HepG2 (cell line): ENCODE data around the gene PLEKHG4. TPM values are rescaled to one million over a fixed set of nuclear protein-coding genes. Genes with fewer than 3 reads are reported as not detected.

Experiments used
- ARNTL ChIP-seq: sonication (generic); formaldehyde crosslinking; IDR thresholded peaks from 2 replicates; pipeline ENCODE4 v1.4.0; 2020; ENCODE audit warnings: mild to moderate bottlenecking, missing genetic modification reagents
- CEBPB ChIP-seq: IDR thresholded peaks from 2 replicates; pipeline ENCODE4 v1.6.1; 2011; ENCODE audit warnings: low read depth, low read length, improper control_type of control experiment, borderline replicate concordance
- ELF3 ChIP-seq: IDR thresholded peaks from 2 replicates; pipeline ENCODE4 v1.6.1; 2016; ENCODE audit warnings: missing genetic modification reagents, missing compliant biosample characterization
- FOSL2 ChIP-seq: sonication (generic); formaldehyde crosslinking; IDR thresholded peaks from 2 replicates; pipeline ENCODE4 v1.4.0; 2020; ENCODE audit warnings: missing genetic modification reagents
- MIER3 ChIP-seq: IDR thresholded peaks from 2 replicates; pipeline ENCODE4 v1.6.1; 2016; ENCODE audit warnings: missing compliant biosample characterization, borderline replicate concordance
- MIXL1 ChIP-seq: IDR thresholded peaks from 2 replicates; pipeline ENCODE4 v1.6.1; 2016
- MTF1 ChIP-seq: sonication (generic); formaldehyde crosslinking; IDR thresholded peaks from 2 replicates; pipeline ENCODE4 v1.5.0; 2020; ENCODE audit warnings: missing genetic modification reagents
- NFAT5 ChIP-seq: sonication (generic); formaldehyde crosslinking; IDR thresholded peaks from 2 replicates; pipeline ENCODE4 v1.4.0; 2020; ENCODE audit warnings: missing genetic modification reagents
- NFKB2 ChIP-seq: sonication (generic); formaldehyde crosslinking; IDR thresholded peaks from 2 replicates; pipeline ENCODE4 v1.4.0; 2020; ENCODE audit warnings: missing genetic modification reagents, borderline replicate concordance
- RCOR2 ChIP-seq: IDR thresholded peaks from 2 replicates; pipeline ENCODE4 v1.6.1; 2016; ENCODE audit warnings: missing biosample characterization, missing genetic modification reagents
- RFX1 ChIP-seq: fragments of 450-650 bp; IDR thresholded peaks from 2 replicates; pipeline ENCODE4 v1.6.1; 2017
- SP5 ChIP-seq: IDR thresholded peaks from 2 replicates; pipeline ENCODE4 v1.6.1; 2016; ENCODE audit warnings: low read depth, borderline replicate concordance
- TOPORS ChIP-seq: sonication (generic); formaldehyde crosslinking; IDR thresholded peaks from 2 replicates; pipeline ENCODE4 v1.8.0; 2023; ENCODE audit warnings: mild to moderate bottlenecking, missing genetic modification reagents
- ZNF230 ChIP-seq: sonication (generic); formaldehyde crosslinking; IDR thresholded peaks from 2 replicates; pipeline ENCODE4 v1.4.0; 2020; ENCODE audit warnings: mild to moderate bottlenecking, missing genetic modification reagents
- ZSCAN9 ChIP-seq: IDR thresholded peaks from 2 replicates; pipeline ENCODE4 v1.6.1; 2016; ENCODE audit warnings: borderline replicate concordance
- polyA plus RNA-seq, 8 experiments: library from polyadenylated mRNA; depleted of rRNA in 3 of 8; stranded (reverse) in 7 of 8; unstranded in 1 of 8; fragments of >200 nt; fragmentation: Illumina TruSeq in 4 of 8; extraction: Trizol in 4 of 8; gene quantifications; 2 replicates each; pipeline versions ENCODE4 v1.2.1 to v1.2.3, GENCODE V29; 2011 to 2016; ENCODE audit warnings: low read depth in 4 of 8, missing spikeins in 1 of 8, mixed read lengths in 1 of 8; ENCODE audit not compliant: insufficient read depth in 1 of 8
- total RNA-seq, 5 experiments: library from RNA; depleted of rRNA; stranded (reverse); fragments of >200 nt; fragmentation: Illumina TruSeq; extraction: Trizol; gene quantifications; 2 replicates each; pipeline ENCODE4 v1.2.3, GENCODE V29; 2016; ENCODE audit warnings: low read depth in 1 of 5
- TF ChIP-seq, protein P1 (sequence below): IDR thresholded peaks from 2 replicates; pipeline ENCODE4 v1.6.1; 2016; ENCODE audit warnings: low read depth
- TF ChIP-seq, protein P2 (sequence below): sonication (generic); formaldehyde crosslinking; IDR thresholded peaks from 2 replicates; pipeline ENCODE4 v1.8.0; 2022; ENCODE audit warnings: missing genetic modification reagents, mild to moderate bottlenecking, inconsistent platforms, borderline replicate concordance
- TF ChIP-seq, protein P3 (sequence below): sonication (generic); formaldehyde crosslinking; IDR thresholded peaks from 2 replicates; pipeline ENCODE4 v1.4.0; 2020; ENCODE audit warnings: missing genetic modification reagents

Gene PLEKHG4
- total and polyA plus RNA-seq, 2 of the 13 experiments (the other 11 are each of a cell fraction or from before 2014, with no cell fraction given), result 7.1 to 13.6 TPM

- TF ChIP-seq, protein P1, sequence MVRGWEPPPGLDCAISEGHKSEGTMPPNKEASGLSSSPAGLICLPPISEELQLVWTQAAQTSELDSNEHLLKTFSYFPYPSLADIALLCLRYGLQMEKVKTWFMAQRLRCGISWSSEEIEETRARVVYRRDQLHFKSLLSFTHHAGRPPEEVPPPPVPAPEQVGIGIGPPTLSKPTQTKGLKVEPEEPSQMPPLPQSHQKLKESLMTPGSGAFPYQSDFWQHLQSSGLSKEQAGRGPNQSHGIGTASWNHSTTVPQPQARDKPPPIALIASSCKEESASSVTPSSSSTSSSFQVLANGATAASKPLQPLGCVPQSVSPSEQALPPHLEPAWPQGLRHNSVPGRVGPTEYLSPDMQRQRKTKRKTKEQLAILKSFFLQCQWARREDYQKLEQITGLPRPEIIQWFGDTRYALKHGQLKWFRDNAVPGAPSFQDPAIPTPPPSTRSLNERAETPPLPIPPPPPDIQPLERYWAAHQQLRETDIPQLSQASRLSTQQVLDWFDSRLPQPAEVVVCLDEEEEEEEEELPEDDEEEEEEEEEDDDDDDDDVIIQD (CRISPR knock-in tag), result no peak
- TF ChIP-seq, protein P2, sequence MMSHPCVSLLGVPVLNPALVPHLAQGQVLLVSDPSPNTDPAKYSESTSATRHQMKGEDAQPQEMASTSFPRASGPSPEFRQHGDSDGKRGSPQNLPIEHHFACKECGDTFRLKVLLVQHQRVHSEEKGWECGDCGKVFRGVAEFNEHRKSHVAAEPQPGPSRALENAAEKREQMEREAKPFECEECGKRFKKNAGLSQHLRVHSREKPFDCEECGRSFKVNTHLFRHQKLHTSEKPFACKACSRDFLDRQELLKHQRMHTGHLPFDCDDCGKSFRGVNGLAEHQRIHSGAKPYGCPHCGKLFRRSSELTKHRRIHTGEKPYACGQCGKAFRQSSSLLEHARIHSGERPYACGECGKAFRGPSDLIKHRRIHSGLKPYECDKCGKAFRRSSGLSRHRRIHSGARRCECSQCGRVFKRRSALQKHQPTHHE (CRISPR knock-in tag), result peak; percentile 35; the same call in 1 of the 2 replicates
- TF ChIP-seq, protein P3, sequence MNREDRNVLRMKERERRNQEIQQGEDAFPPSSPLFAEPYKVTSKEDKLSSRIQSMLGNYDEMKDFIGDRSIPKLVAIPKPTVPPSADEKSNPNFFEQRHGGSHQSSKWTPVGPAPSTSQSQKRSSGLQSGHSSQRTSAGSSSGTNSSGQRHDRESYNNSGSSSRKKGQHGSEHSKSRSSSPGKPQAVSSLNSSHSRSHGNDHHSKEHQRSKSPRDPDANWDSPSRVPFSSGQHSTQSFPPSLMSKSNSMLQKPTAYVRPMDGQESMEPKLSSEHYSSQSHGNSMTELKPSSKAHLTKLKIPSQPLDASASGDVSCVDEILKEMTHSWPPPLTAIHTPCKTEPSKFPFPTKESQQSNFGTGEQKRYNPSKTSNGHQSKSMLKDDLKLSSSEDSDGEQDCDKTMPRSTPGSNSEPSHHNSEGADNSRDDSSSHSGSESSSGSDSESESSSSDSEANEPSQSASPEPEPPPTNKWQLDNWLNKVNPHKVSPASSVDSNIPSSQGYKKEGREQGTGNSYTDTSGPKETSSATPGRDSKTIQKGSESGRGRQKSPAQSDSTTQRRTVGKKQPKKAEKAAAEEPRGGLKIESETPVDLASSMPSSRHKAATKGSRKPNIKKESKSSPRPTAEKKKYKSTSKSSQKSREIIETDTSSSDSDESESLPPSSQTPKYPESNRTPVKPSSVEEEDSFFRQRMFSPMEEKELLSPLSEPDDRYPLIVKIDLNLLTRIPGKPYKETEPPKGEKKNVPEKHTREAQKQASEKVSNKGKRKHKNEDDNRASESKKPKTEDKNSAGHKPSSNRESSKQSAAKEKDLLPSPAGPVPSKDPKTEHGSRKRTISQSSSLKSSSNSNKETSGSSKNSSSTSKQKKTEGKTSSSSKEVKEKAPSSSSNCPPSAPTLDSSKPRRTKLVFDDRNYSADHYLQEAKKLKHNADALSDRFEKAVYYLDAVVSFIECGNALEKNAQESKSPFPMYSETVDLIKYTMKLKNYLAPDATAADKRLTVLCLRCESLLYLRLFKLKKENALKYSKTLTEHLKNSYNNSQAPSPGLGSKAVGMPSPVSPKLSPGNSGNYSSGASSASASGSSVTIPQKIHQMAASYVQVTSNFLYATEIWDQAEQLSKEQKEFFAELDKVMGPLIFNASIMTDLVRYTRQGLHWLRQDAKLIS, result no peak
- TF ChIP-seq MTF1 (CRISPR knock-in tag) (no peak; the same call in 1 of the 2 replicates), CEBPB (no peak), ELF3 (CRISPR knock-in tag) (peak; percentile 47; the same call in 1 of the 2 replicates), RCOR2 (CRISPR knock-in tag) (no peak; the same call in 1 of the 2 replicates), MIER3 (CRISPR knock-in tag) (no peak), ZSCAN9 (no peak), TOPORS (peak; percentile 98), RFX1 (no peak), FOSL2 (CRISPR knock-in tag) (no peak), NFKB2 (peak; percentile 37; the same call in 1 of the 2 replicates), MIXL1 (CRISPR knock-in tag) (no peak), NFAT5 (CRISPR knock-in tag) (peak; percentile 44; the same call in 1 of the 2 replicates), ZNF230 (CRISPR knock-in tag) (no peak; the same call in 1 of the 2 replicates), SP5 (no peak), ARNTL (CRISPR knock-in tag) (no peak)
These were observed at the start of gene PLEKHG4 (continued) for GRCh38 chr16:67279296-67280089.
